Kidney epithelial cell (primary cell): ENCODE measurements around the gene EHMT2. TPM values are rescaled to one million over a fixed set of nuclear protein-coding genes. Genes with fewer than 3 reads are reported as not detected.

Experiments
- total RNA-seq: library from RNA; depleted of rRNA; stranded (reverse); fragments of >200 nt; gene quantifications from 2 replicates; pipeline ENCODE4 v1.2.3, GENCODE V29; 2015

Gene EHMT2
- total RNA-seq, 1 donor from 2014 or later, result 59.3 TPM

Other genes starting within 250 kb of the EHMT2 start
- gene BAG6, start 245.0 kb downstream of the EHMT2 start, total RNA-seq, result 468 and 473 TPM in 2 replicates
- 1.3 and 1.8 TPM in 2 replicates for gene APOM, start 241.8 kb downstream of the EHMT2 start, total RNA-seq
- 19.0 and 24.9 TPM in 2 replicates for gene C6orf47, start 236.9 kb downstream of the EHMT2 start, total RNA-seq
- 17.7 and 22.0 TPM in 2 replicates for gene GPANK1, start 232.7 kb downstream of the EHMT2 start, total RNA-seq
- gene CSNK2B, start 231.6 kb downstream of the EHMT2 start, total RNA-seq, result 366 and 405 TPM in 2 replicates
- 2.8 and 6.0 TPM in 2 replicates for gene LY6G5B, start 227.7 kb downstream of the EHMT2 start, total RNA-seq
- gene LY6G5C, start 216.6 kb downstream of the EHMT2 start, total RNA-seq, result not detected in 2 replicates
- gene ABHD16A, start 194.4 kb downstream of the EHMT2 start, total RNA-seq, result 43.8 and 45.5 TPM in 2 replicates
- gene LY6G6F, start 190.8 kb downstream of the EHMT2 start, total RNA-seq, result not detected in 2 replicates
- not detected in 2 replicates for gene LY6G6D, start 182.3 kb downstream of the EHMT2 start, total RNA-seq
- gene LY6G6C, start 176.0 kb downstream of the EHMT2 start, total RNA-seq, result not detected in 2 replicates
- gene MPIG6B, start 174.3 kb downstream of the EHMT2 start, total RNA-seq, result 0.29 TPM in 1 of 2 replicates, not detected in the other
- 91.5 and 106 TPM in 2 replicates for gene DDAH2, start 168.4 kb downstream of the EHMT2 start, total RNA-seq
- gene CLIC1, start 161.2 kb downstream of the EHMT2 start, total RNA-seq, result 494 and 498 TPM in 2 replicates
- 8.9 and 13.1 TPM in 2 replicates for gene MSH5, start 157.7 kb downstream of the EHMT2 start, total RNA-seq
- gene SAPCD1, start 135.0 kb downstream of the EHMT2 start, total RNA-seq, result 1.1 and 2.2 TPM in 2 replicates
- 1.5 and 3.1 TPM in 2 replicates for gene VWA7, start 120.4 kb downstream of the EHMT2 start, total RNA-seq
- 165 and 181 TPM in 2 replicates for gene VARS1, start 101.9 kb downstream of the EHMT2 start, total RNA-seq
- 78.6 and 89.0 TPM in 2 replicates for gene LSM2, start 90.7 kb downstream of the EHMT2 start, total RNA-seq
- 0.46 and 1.1 TPM in 2 replicates for gene HSPA1L, start 82.4 kb downstream of the EHMT2 start, total RNA-seq
- 54.6 and 67.0 TPM in 2 replicates for gene HSPA1A, start 82.2 kb downstream of the EHMT2 start, total RNA-seq
- 68.3 and 79.1 TPM in 2 replicates for gene HSPA1B, start 70.0 kb downstream of the EHMT2 start, total RNA-seq
- gene NEU1, start 34.9 kb downstream of the EHMT2 start, total RNA-seq, result 142 and 152 TPM in 2 replicates
- gene SLC44A4, start 18.7 kb downstream of the EHMT2 start, total RNA-seq, result 17.7 and 26.1 TPM in 2 replicates
- 3.0 and 4.9 TPM in 2 replicates for gene ZBTB12, start 4.4 kb upstream of the EHMT2 start, total RNA-seq
- gene C2, start 30.0 kb upstream of the EHMT2 start, total RNA-seq, result 0.07 and 0.63 TPM in 2 replicates
- 1.9 and 13.8 TPM in 2 replicates for gene CFB, start 48.4 kb upstream of the EHMT2 start, total RNA-seq
- gene NELFE, start 61.3 kb upstream of the EHMT2 start, total RNA-seq, result 123 and 140 TPM in 2 replicates
- gene SKIC2, start 61.5 kb upstream of the EHMT2 start, total RNA-seq, result 43.3 and 49.1 TPM in 2 replicates
- gene DXO, start 74.4 kb upstream of the EHMT2 start, total RNA-seq, result 28.1 and 30.6 TPM in 2 replicates
- 1.8 and 3.2 TPM in 2 replicates for gene C4A, start 84.4 kb upstream of the EHMT2 start, total RNA-seq
- gene C4B, start 117.1 kb upstream of the EHMT2 start, total RNA-seq, result 2.3 and 4.4 TPM in 2 replicates
- 1.1 TPM in 1 of 2 replicates, not detected in the other for gene CYP21A2, start 140.7 kb upstream of the EHMT2 start, total RNA-seq
- gene TNXB, start 211.6 kb upstream of the EHMT2 start, total RNA-seq, result 0.34 and 0.38 TPM in 2 replicates
- gene ATF6B, start 230.5 kb upstream of the EHMT2 start, total RNA-seq, result 42.5 and 47.0 TPM in 2 replicates
- gene FKBPL, start 232.6 kb upstream of the EHMT2 start, total RNA-seq, result 4.6 and 5.3 TPM in 2 replicates